IMR-90 (cell line): ENCODE data around the gene OR13J1. TPM values are rescaled to one million over a fixed set of nuclear protein-coding genes. Genes with fewer than 3 reads are reported as not detected.

ENCODE experiments used
- ATAC-seq: fragments of 200-7000 bp; cut with Tn5 transposase; 2 replicates; pipeline ENCODE4 v1.9.1; 2020; ENCODE audit warnings: low read depth, mild to moderate bottlenecking, moderate library complexity
- BruUV-seq: library from RNA; stranded (reverse); fragments of 400-500 nt; replicated peaks from 2 replicates; lab custom pipeline; 2021; lab: Mats Ljungman, UMichigan
- CTCF ChIA-PET: fragments of 300-600 bp; formaldehyde crosslinking; extraction: SDS; loops from one replicate; lab custom pipeline; 2021; ENCODE audit warnings: antibody characterized with exemption; lab: Yijun Ruan, JAX
- POLR2A ChIA-PET: fragments of 300-600 bp; sonication (Branson Sonifier 250); formaldehyde crosslinking; loops from one replicate; lab custom pipeline; 2022; ENCODE audit warnings: antibody characterized with exemption; ENCODE audit not compliant: unreplicated experiment; lab: Charles Lee
- DNase-seq: peaks from one replicate; pipeline ENCODE4 v3.0.0; 2013
- H2AFZ ChIP-seq: replicated peaks from 2 replicates; pipeline ENCODE3; 2013; ENCODE audit warnings: low read length, mild to moderate bottlenecking; ENCODE audit not compliant: poor library complexity
- H2AK5ac ChIP-seq: 2 replicates; pipeline ENCODE4 v1.6.1; 2013; ENCODE audit warnings: low read depth, low read length, inconsistent platforms
- H2AK9ac ChIP-seq: replicated peaks from 2 replicates; pipeline ENCODE3; 2013; ENCODE audit warnings: mild to moderate bottlenecking, low read depth, low read length, moderate library complexity; ENCODE audit not compliant: poor library complexity
- H2BK120ac ChIP-seq: 2 replicates; pipeline ENCODE4 v1.6.1; 2013; ENCODE audit warnings: low read depth, low read length, inconsistent platforms
- H2BK15ac ChIP-seq: 3 replicates; pipeline ENCODE4 v1.6.1; 2013; ENCODE audit warnings: low read depth, low read length, inconsistent platforms
- H2BK20ac ChIP-seq: 2 replicates; pipeline ENCODE4 v1.6.1; 2013; ENCODE audit warnings: low read depth, mild to moderate bottlenecking, inconsistent platforms, low read length, moderate library complexity
- H2BK5ac ChIP-seq: 2 replicates; pipeline ENCODE4 v1.6.1; 2013; ENCODE audit warnings: mild to moderate bottlenecking, low read depth, low read length, inconsistent platforms; ENCODE audit not compliant: poor library complexity, severe bottlenecking
- H3K14ac ChIP-seq: replicated peaks from 2 replicates; pipeline ENCODE4 v1.6.1; 2013; ENCODE audit warnings: low read depth, low read length, inconsistent platforms
- H3K18ac ChIP-seq: 2 replicates; pipeline ENCODE4 v1.6.1; 2013; ENCODE audit warnings: low read depth, low read length, control low read depth
- H3K23ac ChIP-seq: 2 replicates; pipeline ENCODE4 v1.6.1; 2013; ENCODE audit warnings: low read depth, low read length, inconsistent platforms
- H3K27ac ChIP-seq: 2 replicates; pipeline ENCODE4 v1.5.1; 2013; ENCODE audit warnings: mild to moderate bottlenecking, control low read depth, low read length; ENCODE audit not compliant: insufficient read depth
- H3K27me3 ChIP-seq: 2 replicates; pipeline ENCODE4 v1.6.1; 2013; ENCODE audit warnings: low read length; ENCODE audit not compliant: control insufficient read depth, insufficient read depth
- H3K36me3 ChIP-seq: 2 replicates; pipeline ENCODE4 v1.6.1; 2013; ENCODE audit warnings: low read length, mixed read lengths; ENCODE audit not compliant: control insufficient read depth, insufficient read depth
- H3K4ac ChIP-seq: 2 replicates; pipeline ENCODE4 v1.6.1; 2013; ENCODE audit warnings: low read depth, low read length, inconsistent platforms
- H3K4me1 ChIP-seq: 2 replicates; pipeline ENCODE4 v1.6.1; 2013; ENCODE audit warnings: low read length, mixed read lengths; ENCODE audit not compliant: control insufficient read depth, insufficient read depth
- H3K4me2 ChIP-seq: 2 replicates; pipeline ENCODE4 v1.6.1; 2013; ENCODE audit warnings: low read depth, mild to moderate bottlenecking, control low read depth, low read length, moderate library complexity
- H3K4me3 ChIP-seq: 2 replicates; pipeline ENCODE4 v1.5.1; 2013; ENCODE audit warnings: low read depth, mild to moderate bottlenecking, control low read depth, low read length, moderate library complexity; ENCODE audit not compliant: insufficient read depth
- H3K56ac ChIP-seq: 2 replicates; pipeline ENCODE4 v1.6.1; 2013; ENCODE audit warnings: low read length, inconsistent platforms; ENCODE audit not compliant: insufficient read depth; ENCODE audit errors: extremely low read depth
- H3K79me1 ChIP-seq, 2 experiments: 2 replicates each; pipeline ENCODE4 v1.6.1; 2013; ENCODE audit warnings: low read length in 2 of 2, inconsistent platforms in 1 of 2, low read depth in 1 of 2
- H3K9ac ChIP-seq: 2 replicates; pipeline ENCODE4 v1.6.1; 2013; ENCODE audit warnings: low read depth, low read length, control low read depth
- H3K9me1 ChIP-seq: 2 replicates; pipeline ENCODE4 v1.6.1; 2013; ENCODE audit warnings: low read length, inconsistent platforms; ENCODE audit not compliant: insufficient read depth
- H3K9me3 ChIP-seq: 2 replicates; pipeline ENCODE4 v1.6.1; 2013; ENCODE audit warnings: low read length; ENCODE audit not compliant: control insufficient read depth, insufficient read depth
- H4K20me1 ChIP-seq: 2 replicates; pipeline ENCODE4 v1.6.1; 2013; ENCODE audit warnings: low read length, inconsistent platforms; ENCODE audit not compliant: insufficient read depth
- H4K5ac ChIP-seq: 2 replicates; pipeline ENCODE4 v1.6.1; 2013; ENCODE audit warnings: mild to moderate bottlenecking, low read depth, low read length, control low read depth
- H4K8ac ChIP-seq, 2 experiments: 2 replicates each; pipeline ENCODE4 v1.6.1; 2013; ENCODE audit warnings: low read depth in 2 of 2, low read length in 2 of 2, control low read depth in 1 of 2, inconsistent platforms in 1 of 2
- H4K91ac ChIP-seq: 2 replicates; pipeline ENCODE4 v1.6.1; 2013; ENCODE audit warnings: low read depth, low read length, inconsistent platforms; ENCODE audit not compliant: insufficient read depth
- BHLHE40 ChIP-seq: fragments of 150-350 bp; IDR thresholded peaks from 2 replicates; pipeline ENCODE4 v1.6.1; 2016; ENCODE audit warnings: mild to moderate bottlenecking, low read depth, low read length
- CHD1 ChIP-seq: IDR thresholded peaks from 2 replicates; pipeline ENCODE4 v1.6.1; 2012; ENCODE audit warnings: low read depth, low read length, improper control_type of control experiment
- CTCF ChIP-seq: conservative IDR thresholded peaks from 2 replicates; pipeline ENCODE4 v1.5.1; 2012; ENCODE audit warnings: mild to moderate bottlenecking, low read depth, low read length, improper control_type of control experiment
- FOS ChIP-seq: fragments of 150-350 bp; IDR thresholded peaks from 2 replicates; pipeline ENCODE4 v1.6.1; 2016; ENCODE audit warnings: low read depth, low read length
- MAFK ChIP-seq: IDR thresholded peaks from 2 replicates; pipeline ENCODE4 v1.6.1; 2012; ENCODE audit warnings: low read depth, low read length, improper control_type of control experiment
- MAZ ChIP-seq: IDR thresholded peaks from 2 replicates; pipeline ENCODE4 v1.6.1; 2012; ENCODE audit warnings: low read depth, mild to moderate bottlenecking, low read length, improper control_type of control experiment, moderate library complexity, borderline replicate concordance
- MXI1 ChIP-seq: IDR thresholded peaks from 2 replicates; pipeline ENCODE4 v1.6.1; 2012; ENCODE audit warnings: low read depth, mild to moderate bottlenecking, low read length, moderate library complexity, borderline replicate concordance
- NFE2L2 ChIP-seq: fragments of 150-350 bp; IDR thresholded peaks from 2 replicates; pipeline ENCODE4 v1.6.1; 2016; ENCODE audit warnings: low read depth, mild to moderate bottlenecking, low read length
- POLR2A ChIP-seq: IDR thresholded peaks from 2 replicates; pipeline ENCODE4 v1.6.1; 2012; ENCODE audit warnings: mild to moderate bottlenecking, low read depth, low read length
- RAD21 ChIP-seq: IDR thresholded peaks from 2 replicates; pipeline ENCODE4 v1.6.1; 2012; ENCODE audit warnings: low read length, improper control_type of control experiment
- RCOR1 ChIP-seq: IDR thresholded peaks from 2 replicates; pipeline ENCODE4 v1.6.1; 2012; ENCODE audit warnings: mild to moderate bottlenecking, low read length, improper control_type of control experiment; ENCODE audit not compliant: insufficient replicate concordance
- SMC3 ChIP-seq: fragments of 150-350 bp; IDR thresholded peaks from 2 replicates; pipeline ENCODE4 v1.6.1; 2016; ENCODE audit warnings: low read depth, mild to moderate bottlenecking, antibody characterized with exemption, low read length, moderate library complexity
- USF2 ChIP-seq: fragments of 150-350 bp; IDR thresholded peaks from 2 replicates; pipeline ENCODE4 v1.6.1; 2017; ENCODE audit warnings: mild to moderate bottlenecking, antibody characterized with exemption, low read length, low read depth
- WGBS, 2 experiments: methylation state at CpG; one replicate each; pipeline versions ENCODE4 v1.1.5 to v1.1.7; 2013; ENCODE audit warnings: missing lambda C conversion rate in 2 of 2; ENCODE audit not compliant: insufficient read length in 1 of 2; ENCODE audit errors: extremely low coverage in 2 of 2; 5-methylcytosine and 5-hydroxymethylcytosine counted together
- dilution Hi-C: fragments of 300-500 bp; cut with HindIII; formaldehyde crosslinking; loops from one replicate; pipeline ENCODE4 v1.14.3; 2018; ENCODE audit warnings: low sequenced_read_pairs; ENCODE audit not compliant: unreplicated experiment
- in situ Hi-C: fragments of 300-500 bp; cut with MboI; formaldehyde crosslinking; loops from 3 replicates; pipeline ENCODE4 v1.14.3; 2019; ENCODE audit warnings: low sequenced_read_pairs, inconsistent platforms, mixed read lengths
- intact Hi-C: fragments of 100-400 bp; cut with micrococcal nuclease; formaldehyde crosslinking; loops from 2 replicates; pipeline ENCODE4 v1.10.0; 2022
- polyA plus RNA-seq, 3 experiments: library from polyadenylated mRNA; depleted of rRNA; stranded (reverse); fragments of >200 nt; gene quantifications; 2 replicates each; pipeline ENCODE4 v1.2.3, GENCODE V29; 2012; ENCODE audit warnings: low replicate concordance in 1 of 3
- total RNA-seq: library from RNA; depleted of rRNA; stranded (reverse); fragments of >200 nt; gene quantifications from 2 replicates; pipeline ENCODE4 v1.2.3, GENCODE V29; 2012

OR13J1 gene
- total and polyA plus RNA-seq, 2 of the 4 experiments (the other 2 are of a cell fraction): not detected

- Histone ChIP-seq H2BK20ac (0 out of 2 replicates have a peak within 1 kb of the TSS, but pooled peaks have one; percentile 16), H4K5ac (peak within 1 kb of the TSS; percentile 99), H2BK120ac (peak within 1 kb of the TSS; percentile 38), H2AK9ac (peak within 1 kb of the TSS; percentile 63), H3K14ac (peak within 1 kb of the TSS; percentile 92), H3K27ac (peak within 1 kb of the TSS; percentile 85), H2AFZ (peak within 1 kb of the TSS; percentile 99), H3K4ac (peak within 1 kb of the TSS; percentile 84), H3K27me3 (no peaks in the 10 kb centered on the region), H4K20me1 (no peaks in the 10 kb centered on the region), H3K23ac (peak within 1 kb of the TSS; percentile 91), H3K9me1 (peaks cover 17% of the 10 kb centered on the region), H3K9me3 (no peaks in the 10 kb centered on the region), H4K91ac (peak within 1 kb of the TSS; percentile 77), H2AK5ac (peak within 1 kb of the TSS; percentile 71), H3K4me2 (peak within 1 kb of the TSS; percentile 100), H3K56ac (peak within 1 kb of the TSS; percentile 56), H4K8ac (peak within 1 kb of the TSS; percentile 93 to 97), H3K4me3 (peak within 1 kb of the TSS; percentile 91), H3K79me1 (peaks cover 2 to 18% of the 10 kb centered on the region in 2 experiments; a peak in 3 of 4 replicates), H3K36me3 (no peaks in the 10 kb centered on the region), H2BK5ac (peak within 1 kb of the TSS; percentile 73), H3K18ac (peak within 1 kb of the TSS; percentile 79), H3K4me1 (peaks cover 8% of the 10 kb centered on the region), H2BK15ac (peak within 1 kb of the TSS; percentile 97; the same call in 2 of the 3 replicates), H3K9ac (peak within 1 kb of the TSS; percentile 97)
- intact Hi-C loops: loop anchor here (2.0 to 10.0 kb wide), 2 partner anchors 16 to 196 kb away; no protein-coding TSS in a partner anchor
- in situ Hi-C loops: no loop called here
- ChIA-PET POLR2A (interaction anchor here (0.6 kb wide), 1 partner anchor 1681 kb away, joined by 25 read pairs; no protein-coding TSS in a partner anchor), CTCF (interaction anchor here (1.0 kb wide), 2 partner anchors 53 to 82 kb away, joined by 3 read pairs; no protein-coding TSS in a partner anchor)
- WGBS, 2 experiments: 0% methylated on average over 6 of the region's 53 CpGs; no CpG with 5 or more reads in 1 of the 2 experiments
- no TSS peak for BruUV-seq
- peak; percentile 83 for DNase-seq
- dilution Hi-C loops: no loop called here
- TF ChIP-seq MAZ: peak; percentile 32; the same call in 1 of the 2 replicates
- no peak for TF ChIP-seq NFE2L2
- TF ChIP-seq RAD21: no peak
- TF ChIP-seq MAFK: no peak
- no peak for TF ChIP-seq SMC3
- no peak for TF ChIP-seq CHD1
- no peak for TF ChIP-seq RCOR1
- TF ChIP-seq FOS: no peak
- TF ChIP-seq BHLHE40: no peak
- TF ChIP-seq MXI1: no peak
- no peak for TF ChIP-seq CTCF
- no peak for TF ChIP-seq USF2
- TF ChIP-seq POLR2A: 0 out of 2 replicates have a peak, but pooled peaks have one; percentile 31
- ATAC-seq: peak; percentile 94
Observed at GRCh38 chr9:35829084-35829763, 41.0 kb downstream of the OR13J1 start, which contains the start of gene TMEM8B. Gene TMEM8B, plus strand, starts transcription at chr9:35829228. Its CDS starts 220 bp downstream, at chr9:35829448.
